SK-N-MC (cell line): ENCODE measurements around the gene C19orf73.

Experiments
- EZH2 ChIP-seq: fragments of 200-600 bp; sonication (generic); IDR thresholded peaks from one replicate; pipeline ENCODE4 v1.6.1; 2017; ENCODE audit warnings: antibody characterized with exemption
- POLR2AphosphoS5 ChIP-seq: IDR thresholded peaks from 2 replicates; pipeline ENCODE4 v1.6.1; 2012; ENCODE audit warnings: mild to moderate bottlenecking, low read depth, low read length, borderline replicate concordance

- TF ChIP-seq EZH2, result no peak
- no peak for TF ChIP-seq POLR2AphosphoS5
These were observed 41.7 kb upstream of the C19orf73 start for GRCh38 chr19:49160450-49161189.
